Hepatocyte (in vitro differentiated cells): ENCODE measurements around the gene SUMF1. TPM values are rescaled to one million over a fixed set of nuclear protein-coding genes. Genes with fewer than 3 reads are reported as not detected.

ENCODE experiments used
- DNase-seq: peaks from one replicate; pipeline ENCODE4 v3.0.0-alpha.2; 2016; ENCODE audit warnings: low spot score
- H2AFZ ChIP-seq: fragments of 200-600 bp; sonication (generic); 2 replicates; pipeline ENCODE4 v1.6.0; 2016; ENCODE audit warnings: antibody characterized with exemption, mild to moderate bottlenecking
- H3K27ac ChIP-seq: fragments of 200-600 bp; sonication (generic); 2 replicates; pipeline ENCODE4 v1.5.1; 2016; ENCODE audit warnings: mild to moderate bottlenecking
- H3K27me3 ChIP-seq: fragments of 200-600 bp; sonication (generic); 2 replicates; pipeline ENCODE4 v1.6.1; 2016
- H3K36me3 ChIP-seq: fragments of 200-600 bp; sonication (generic); replicated peaks from 2 replicates; pipeline ENCODE4 v1.5.1; 2016; ENCODE audit warnings: low read depth; ENCODE audit not compliant: insufficient read depth
- H3K4me1 ChIP-seq: fragments of 200-600 bp; sonication (generic); 2 replicates; pipeline ENCODE4 v1.5.1; 2016; ENCODE audit warnings: mild to moderate bottlenecking, moderate library complexity; ENCODE audit not compliant: insufficient read depth
- H3K4me2 ChIP-seq: fragments of 200-600 bp; sonication (generic); 2 replicates; pipeline ENCODE4 v1.6.0; 2016
- H3K4me3 ChIP-seq: fragments of 200-600 bp; sonication (generic); 2 replicates; pipeline ENCODE4 v1.5.1; 2016; ENCODE audit warnings: mild to moderate bottlenecking
- H3K79me2 ChIP-seq: fragments of 200-600 bp; sonication (generic); 2 replicates; pipeline ENCODE4 v1.6.0; 2017; ENCODE audit warnings: mild to moderate bottlenecking
- H3K9me2 ChIP-seq: fragments of 200-600 bp; sonication (generic); replicated peaks from 2 replicates; pipeline ENCODE4 v1.6.0; 2017; ENCODE audit warnings: mild to moderate bottlenecking; ENCODE audit not compliant: insufficient read depth
- H3K9me3 ChIP-seq: fragments of 200-600 bp; sonication (generic); 2 replicates; pipeline ENCODE4 v1.5.1; 2016; ENCODE audit warnings: low read depth, mild to moderate bottlenecking
- H4K20me1 ChIP-seq: fragments of 200-600 bp; sonication (generic); 2 replicates; pipeline ENCODE4 v1.6.0; 2016; ENCODE audit warnings: mild to moderate bottlenecking; ENCODE audit not compliant: insufficient read depth, poor library complexity, severe bottlenecking
- EZH2 ChIP-seq: fragments of 200-600 bp; sonication (generic); IDR thresholded peaks from 2 replicates; pipeline ENCODE4 v1.6.1; 2016; ENCODE audit warnings: antibody characterized with exemption, mild to moderate bottlenecking, borderline replicate concordance
- EZH2phosphoT487 ChIP-seq: fragments of 200-600 bp; sonication (generic); IDR thresholded peaks from one replicate; pipeline ENCODE4 v1.6.1; 2018; ENCODE audit warnings: antibody characterized with exemption, mild to moderate bottlenecking, low read depth, moderate library complexity; ENCODE audit not compliant: unreplicated experiment, severe bottlenecking
- WGBS: methylation state at CpG from one replicate; pipeline ENCODE4 v1.1.6; 2016; ENCODE audit warnings: low lambda C conversion rate; ENCODE audit errors: missing lambda C conversion rate; 5-methylcytosine and 5-hydroxymethylcytosine counted together
- polyA plus RNA-seq: library from polyadenylated mRNA; unstranded; fragments of >200 nt; fragmentation: Nextera tagmentation; extraction: Ambion mirVana; gene quantifications from 2 replicates; pipeline ENCODE4 v1.2.1, GENCODE V29; 2016
- total RNA-seq: library from RNA; depleted of rRNA; stranded (reverse); fragments of >200 nt; gene quantifications from 2 replicates; pipeline ENCODE4 v1.2.3, GENCODE V29; 2014
- TF ChIP-seq, protein P1 (sequence below): fragments of 200-600 bp; sonication (generic); IDR thresholded peaks from 2 replicates; pipeline ENCODE4 v1.5.1; 2016; ENCODE audit warnings: antibody characterized with exemption, mild to moderate bottlenecking; ENCODE audit not compliant: poor library complexity

The SUMF1 gene
- total and polyA plus RNA-seq, 2 experiments from 2014 or later: 55.5 to 59.0 TPM

DNA sequence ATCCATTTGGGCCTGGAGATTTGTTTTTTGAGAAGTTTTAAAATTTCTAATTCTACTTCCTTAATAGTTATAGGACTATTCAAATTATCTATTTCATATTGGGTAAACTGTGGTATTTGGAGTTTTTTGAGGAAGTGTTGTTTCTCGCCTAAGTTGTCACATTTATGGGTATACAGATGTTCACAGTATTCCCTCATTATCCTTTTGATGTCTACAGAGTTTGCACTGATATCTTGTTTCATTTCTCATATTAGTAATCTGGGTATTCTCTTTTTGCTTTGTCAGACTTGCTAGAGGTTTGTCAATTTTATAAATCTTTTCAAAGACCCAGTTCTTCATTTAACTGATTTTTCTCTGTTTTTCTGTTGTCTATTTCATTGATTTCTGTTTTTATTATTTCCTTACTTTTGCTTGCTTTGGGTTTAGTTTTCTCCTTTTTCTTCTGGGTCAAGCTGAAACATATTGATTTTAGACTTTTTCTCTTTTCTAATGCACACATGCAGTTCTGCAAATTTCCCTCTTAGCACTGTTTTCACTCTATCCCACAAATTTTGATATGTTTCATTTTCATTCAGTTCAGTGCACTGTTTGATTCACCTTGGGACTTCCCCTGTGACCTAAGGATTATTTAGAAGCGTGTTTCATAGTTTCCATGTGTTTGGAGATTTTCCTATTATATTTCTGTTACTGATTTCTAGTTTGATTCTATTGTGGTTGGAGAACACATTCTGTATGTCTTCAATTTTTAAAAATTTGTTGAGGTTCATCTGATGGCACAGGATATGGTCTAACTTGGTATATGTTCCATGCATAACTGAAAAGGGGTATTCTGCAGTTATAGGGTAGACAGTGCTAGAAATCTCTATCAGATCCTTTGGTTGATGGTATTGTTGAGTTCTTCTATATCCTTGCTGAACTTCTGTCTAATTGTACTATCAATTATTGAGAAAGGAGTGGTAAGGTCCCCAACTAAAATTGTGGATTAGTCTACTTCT is 79.6 kb downstream of the SUMF1 start:
- no peaks in the 10 kb centered on the region for H3K27me3 ChIP-seq
- H3K4me2 ChIP-seq: no peak overlapping the region
- DNase-seq: no peak
- no peaks in the 10 kb centered on the region for H3K36me3 ChIP-seq
- H3K9me2 ChIP-seq: no peaks in the 10 kb centered on the region
- H3K4me3 ChIP-seq: no peak overlapping the region
- no peaks in the 10 kb centered on the region for H4K20me1 ChIP-seq
- no peak overlapping the region for H3K27ac ChIP-seq
- H2AFZ ChIP-seq: no peak overlapping the region
- 98% methylated on average over 2 of the region's 2 CpGs for WGBS
- TF ChIP-seq EZH2 (no peak), EZH2phosphoT487 (no peak)
- TF ChIP-seq, protein P1, sequence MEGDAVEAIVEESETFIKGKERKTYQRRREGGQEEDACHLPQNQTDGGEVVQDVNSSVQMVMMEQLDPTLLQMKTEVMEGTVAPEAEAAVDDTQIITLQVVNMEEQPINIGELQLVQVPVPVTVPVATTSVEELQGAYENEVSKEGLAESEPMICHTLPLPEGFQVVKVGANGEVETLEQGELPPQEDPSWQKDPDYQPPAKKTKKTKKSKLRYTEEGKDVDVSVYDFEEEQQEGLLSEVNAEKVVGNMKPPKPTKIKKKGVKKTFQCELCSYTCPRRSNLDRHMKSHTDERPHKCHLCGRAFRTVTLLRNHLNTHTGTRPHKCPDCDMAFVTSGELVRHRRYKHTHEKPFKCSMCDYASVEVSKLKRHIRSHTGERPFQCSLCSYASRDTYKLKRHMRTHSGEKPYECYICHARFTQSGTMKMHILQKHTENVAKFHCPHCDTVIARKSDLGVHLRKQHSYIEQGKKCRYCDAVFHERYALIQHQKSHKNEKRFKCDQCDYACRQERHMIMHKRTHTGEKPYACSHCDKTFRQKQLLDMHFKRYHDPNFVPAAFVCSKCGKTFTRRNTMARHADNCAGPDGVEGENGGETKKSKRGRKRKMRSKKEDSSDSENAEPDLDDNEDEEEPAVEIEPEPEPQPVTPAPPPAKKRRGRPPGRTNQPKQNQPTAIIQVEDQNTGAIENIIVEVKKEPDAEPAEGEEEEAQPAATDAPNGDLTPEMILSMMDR: no peak
- no peaks in the 10 kb centered on the region for H3K4me1 ChIP-seq
- no peaks in the 10 kb centered on the region for H3K9me3 ChIP-seq
- no peaks in the 10 kb centered on the region for H3K79me2 ChIP-seq

DNA sequence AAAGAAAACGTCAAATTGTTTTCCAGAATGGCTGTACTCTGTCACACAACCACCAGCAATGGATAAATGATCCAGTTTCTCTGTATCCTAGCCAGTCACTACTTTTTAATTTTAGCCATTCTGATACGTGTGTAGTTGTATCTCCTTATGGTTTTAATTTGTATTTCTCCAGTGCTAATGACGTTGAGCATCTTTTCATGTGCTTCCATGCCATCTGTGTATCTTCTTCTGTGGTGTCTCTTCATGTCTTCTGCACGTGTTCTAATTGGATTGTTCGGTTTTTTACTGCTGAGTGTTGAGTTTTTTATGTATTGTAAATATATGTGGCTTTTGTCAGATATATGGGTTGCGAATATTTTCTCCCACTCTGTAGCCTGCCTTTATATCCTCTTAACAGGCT is 81.9 kb downstream of the SUMF1 start:
- H3K9me2 ChIP-seq: no peaks in the 10 kb centered on the region
- no peak overlapping the region for H2AFZ ChIP-seq
- H3K79me2 ChIP-seq: no peaks in the 10 kb centered on the region
- no peak for TF ChIP-seq EZH2phosphoT487
- TF ChIP-seq, protein P1: no peak
- TF ChIP-seq EZH2: no peak
- no peak overlapping the region for H3K4me3 ChIP-seq
- no peaks in the 10 kb centered on the region for H4K20me1 ChIP-seq
- H3K27me3 ChIP-seq: no peaks in the 10 kb centered on the region
- no peak for DNase-seq
- H3K36me3 ChIP-seq: no peaks in the 10 kb centered on the region
- WGBS: 79% methylated on average over 6 of the region's 6 CpGs
- H3K27ac ChIP-seq: no peak overlapping the region
- no peaks in the 10 kb centered on the region for H3K9me3 ChIP-seq
- no peaks in the 10 kb centered on the region for H3K4me1 ChIP-seq
- no peak overlapping the region for H3K4me2 ChIP-seq

DNA sequence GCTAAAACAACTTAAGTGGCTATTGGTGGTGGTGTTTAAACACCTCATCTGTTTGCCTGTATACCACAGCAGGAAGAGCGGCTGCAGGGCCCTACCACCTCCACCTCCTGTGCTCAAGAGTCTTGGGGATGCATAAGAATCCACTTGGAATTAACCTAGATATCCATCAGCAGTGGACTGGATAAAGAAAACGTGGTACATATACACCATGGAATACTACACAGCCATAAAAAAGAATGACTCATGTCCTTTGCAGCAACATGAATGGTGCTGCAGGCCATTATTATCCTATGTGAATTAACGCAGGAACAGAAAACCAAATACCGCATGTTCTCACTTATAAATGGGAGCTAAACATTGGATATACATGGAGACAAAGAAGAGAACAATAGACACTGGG is 87.1 kb downstream of the SUMF1 start:
- H2AFZ ChIP-seq: no peak overlapping the region
- TF ChIP-seq EZH2 (no peak), EZH2phosphoT487 (no peak)
- TF ChIP-seq, protein P1: no peak

More for the DNA sequence above, 87.1 kb downstream of the SUMF1 start:
- no peak overlapping the region for H3K27ac ChIP-seq
- H3K4me3 ChIP-seq: no peak overlapping the region
- no peaks in the 10 kb centered on the region for H3K4me1 ChIP-seq
- no peaks in the 10 kb centered on the region for H3K36me3 ChIP-seq
- no peak overlapping the region for H3K4me2 ChIP-seq
- H3K9me2 ChIP-seq: no peaks in the 10 kb centered on the region
- H3K27me3 ChIP-seq: no peaks in the 10 kb centered on the region
- no peaks in the 10 kb centered on the region for H3K9me3 ChIP-seq
- H4K20me1 ChIP-seq: no peaks in the 10 kb centered on the region
- H3K79me2 ChIP-seq: no peaks in the 10 kb centered on the region
- WGBS: 97% methylated on average over 4 of the region's 4 CpGs
- DNase-seq: no peak
